Ovary (tissue), 9 donors: ENCODE results near the gene ARID1B. TPM values are rescaled to one million over a fixed set of nuclear protein-coding genes. Genes with fewer than 3 reads are reported as not detected.

ENCODE experiments used
- DNase-seq, 5 donors: peaks; one replicate each; pipeline ENCODE4 v3.0.0-alpha.2; 2019 to 2020
- H3K27ac ChIP-seq, 2 donors: fragments of 200-600 bp; one replicate each; pipeline versions ENCODE4 v1.5.1 to v1.8.0; 2019 to 2022
- H3K27me3 ChIP-seq: fragments of 200-600 bp; one replicate; pipeline ENCODE4 v1.8.0; 2022
- H3K36me3 ChIP-seq: fragments of 200-600 bp; sonication (generic); one replicate; pipeline ENCODE4 v1.5.1; 2019
- H3K4me1 ChIP-seq: one replicate; pipeline ENCODE4 v1.8.1; 2013; ENCODE audit warnings: mild to moderate bottlenecking, moderate library complexity; ENCODE audit not compliant: insufficient read depth
- H3K4me3 ChIP-seq: fragments of 200-600 bp; sonication (generic); one replicate; pipeline ENCODE4 v1.5.1; 2017
- H3K9me3 ChIP-seq, 2 donors: fragments of 200-600 bp in 1 of 2; sonication (generic) in 1 of 2; one replicate each; pipeline versions ENCODE4 v1.5.1 to v1.8.1; 2013 to 2019; ENCODE audit warnings: mild to moderate bottlenecking in 1 of 2, moderate library complexity in 1 of 2
- EP300 ChIP-seq: sonication (generic); formaldehyde crosslinking; IDR thresholded peaks from one replicate; pipeline ENCODE4 v1.6.1; 2017; ENCODE audit warnings: antibody characterized with exemption
- POLR2A ChIP-seq: fragments of 450-650 bp; IDR thresholded peaks from one replicate; pipeline ENCODE4 v1.6.1; 2017; ENCODE audit warnings: antibody characterized with exemption, mild to moderate bottlenecking, moderate library complexity
- WGBS, 3 donors: extraction: QIAGEN DNeasy Blood & Tissue Kit in 1 of 3; methylation state at CpG; one replicate each; pipeline versions ENCODE4 v1.1.5 to v1.1.7; 2013 to 2017; 5-methylcytosine and 5-hydroxymethylcytosine counted together
- intact Hi-C, 4 donors: fragments of 100-400 bp; cut with DNase I; formaldehyde crosslinking; loops; one replicate each; pipeline versions ENCODE4 v1.11.0 to v1.15.1; 2022 to 2023
- polyA plus RNA-seq, 2 donors: library from polyadenylated mRNA; stranded (reverse); fragments of 200-250 nt in 1 of 2; fragments of 350-450 nt in 1 of 2; fragmentation: Illumina TruSeq in 1 of 2; extraction: RNeasy Lipid Tissue Mini Kit (QIAGEN cat#74804) in 1 of 2; gene quantifications; one replicate each; pipeline ENCODE4 v1.2.3, GENCODE V29; 2013 to 2014
- total RNA-seq, 7 donors: library from RNA; depleted of rRNA in 2 of 7; stranded (reverse); fragments of >200 nt in 2 of 7; fragmentation: NEBNext Ultra II Directional in 3 of 7; extraction: Animal tissue kit (Norgen Biotek cat#: 25700) in 3 of 7; gene quantifications; one replicate each; pipeline versions ENCODE4 v1.1.0 to v1.2.4, GENCODE V29; 2016 to 2023
- TF ChIP-seq, protein P1 (sequence below), 3 donors: fragments of 450-650 bp in 2 of 3; fragments of 200-600 bp in 1 of 3; IDR thresholded peaks; one replicate each; pipeline versions ENCODE4 v1.5.1 to v1.8.0; 2016 to 2022; ENCODE audit warnings: antibody characterized with exemption in 3 of 3, mild to moderate bottlenecking in 1 of 3
- donor health status: DM: no; HTN: no; CAD: no; lungs with moderate emphysema.
- donor health status: DM: no; HTN: no; CAD: no.
- donor health status: Bipolar disorder and iron deficiency.
- donor health status: DM: yes; HTN: yes; CAD: no.
- donor health status: DM: no; HTN: no; CAD: no.
- donor health status: DM: yes; HTN: yes; CAD: no.

ARID1B gene
- total and polyA plus RNA-seq, 9 donors, result 33.2 to 144 (median 105) TPM

DNA sequence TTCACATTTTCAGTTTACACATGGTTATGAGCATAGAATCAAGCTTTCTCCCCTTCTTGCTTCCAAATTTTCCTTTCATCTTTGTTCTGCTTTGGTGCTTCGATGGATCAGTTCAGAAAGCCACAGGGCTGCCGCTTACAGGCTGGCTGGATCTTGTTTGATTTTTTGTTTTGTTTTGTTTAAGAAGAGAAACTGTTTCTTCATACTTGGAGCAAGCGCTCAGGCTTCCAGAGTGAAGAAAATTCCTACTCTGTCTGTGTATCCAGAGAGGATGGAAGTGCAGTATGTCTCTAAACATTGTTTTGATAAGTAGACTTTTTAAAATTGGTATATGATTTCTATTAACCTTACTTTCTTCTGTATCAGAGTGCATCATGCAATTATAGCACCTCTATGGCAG, 66.9 kb downstream of the ARID1B start:
- H3K27me3 ChIP-seq, result no peaks in the 10 kb centered on the region
- no peak for TF ChIP-seq EP300
- TF ChIP-seq, protein P1, sequence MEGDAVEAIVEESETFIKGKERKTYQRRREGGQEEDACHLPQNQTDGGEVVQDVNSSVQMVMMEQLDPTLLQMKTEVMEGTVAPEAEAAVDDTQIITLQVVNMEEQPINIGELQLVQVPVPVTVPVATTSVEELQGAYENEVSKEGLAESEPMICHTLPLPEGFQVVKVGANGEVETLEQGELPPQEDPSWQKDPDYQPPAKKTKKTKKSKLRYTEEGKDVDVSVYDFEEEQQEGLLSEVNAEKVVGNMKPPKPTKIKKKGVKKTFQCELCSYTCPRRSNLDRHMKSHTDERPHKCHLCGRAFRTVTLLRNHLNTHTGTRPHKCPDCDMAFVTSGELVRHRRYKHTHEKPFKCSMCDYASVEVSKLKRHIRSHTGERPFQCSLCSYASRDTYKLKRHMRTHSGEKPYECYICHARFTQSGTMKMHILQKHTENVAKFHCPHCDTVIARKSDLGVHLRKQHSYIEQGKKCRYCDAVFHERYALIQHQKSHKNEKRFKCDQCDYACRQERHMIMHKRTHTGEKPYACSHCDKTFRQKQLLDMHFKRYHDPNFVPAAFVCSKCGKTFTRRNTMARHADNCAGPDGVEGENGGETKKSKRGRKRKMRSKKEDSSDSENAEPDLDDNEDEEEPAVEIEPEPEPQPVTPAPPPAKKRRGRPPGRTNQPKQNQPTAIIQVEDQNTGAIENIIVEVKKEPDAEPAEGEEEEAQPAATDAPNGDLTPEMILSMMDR (IDR thresholded peaks at IDR 0.05), result no peak
- H3K27ac ChIP-seq, result no peak overlapping the region
- no peak overlapping the region for H3K4me3 ChIP-seq
- H3K4me1 ChIP-seq, result peaks cover 42% of the 10 kb centered on the region
- H3K9me3 ChIP-seq, result no peaks in the 10 kb centered on the region
- intact Hi-C loops, result no loop called here
- WGBS, 3 donors, result 18 to 34% (median 20%) methylated on average over 3 of the region's 3 CpGs
- H3K36me3 ChIP-seq, result no peaks in the 10 kb centered on the region
- no peak for DNase-seq

DNA sequence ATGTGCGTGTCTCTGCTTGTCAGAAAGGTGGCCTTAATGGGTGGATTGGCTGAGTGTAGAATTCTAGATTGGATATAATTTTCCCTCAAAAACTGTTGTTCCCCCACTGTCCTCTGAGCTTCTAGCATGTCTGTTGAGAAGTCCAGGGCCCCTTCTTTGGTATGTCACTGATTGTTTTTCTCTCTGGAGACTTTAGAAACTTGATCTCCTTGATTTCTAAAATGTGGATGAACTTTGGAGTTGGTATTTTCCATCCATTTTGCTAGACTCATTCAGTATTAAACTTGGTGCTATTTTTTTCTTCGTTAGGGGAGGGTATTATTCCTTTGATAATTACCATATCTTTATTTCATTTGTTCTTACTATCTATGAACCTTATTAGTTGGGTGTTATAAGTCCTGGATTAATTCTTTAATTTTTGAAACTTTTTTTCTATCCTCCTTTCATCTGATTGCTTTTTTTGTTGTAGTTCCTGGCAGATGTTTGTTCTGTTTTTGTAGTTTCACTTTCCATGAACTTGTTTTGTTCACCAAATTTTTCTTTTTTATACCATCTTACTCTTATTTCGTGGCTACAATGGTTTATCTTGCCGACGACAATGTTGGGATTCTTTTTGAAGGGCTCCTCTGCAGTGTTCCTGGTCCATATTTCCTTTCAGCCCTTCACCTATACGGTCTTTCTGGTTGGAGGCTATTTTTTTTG, 68.4 kb downstream of the ARID1B start:
- Histone ChIP-seq H3K27me3 (no peaks in the 10 kb centered on the region), H3K36me3 (no peaks in the 10 kb centered on the region), H3K4me1 (peaks cover 34% of the 10 kb centered on the region), H3K9me3 (no peaks in the 10 kb centered on the region), H3K27ac (no peak overlapping the region), H3K4me3 (no peak overlapping the region)
- intact Hi-C loops, result no loop called here
- WGBS, 3 donors, result 82 to 89% (median 82%) methylated on average over 6 of the region's 6 CpGs
- TF ChIP-seq, protein P1 (IDR thresholded peaks at IDR 0.05), result no peak
- TF ChIP-seq EP300 (no peak), POLR2A (no peak)
- DNase-seq, result no peak

DNA sequence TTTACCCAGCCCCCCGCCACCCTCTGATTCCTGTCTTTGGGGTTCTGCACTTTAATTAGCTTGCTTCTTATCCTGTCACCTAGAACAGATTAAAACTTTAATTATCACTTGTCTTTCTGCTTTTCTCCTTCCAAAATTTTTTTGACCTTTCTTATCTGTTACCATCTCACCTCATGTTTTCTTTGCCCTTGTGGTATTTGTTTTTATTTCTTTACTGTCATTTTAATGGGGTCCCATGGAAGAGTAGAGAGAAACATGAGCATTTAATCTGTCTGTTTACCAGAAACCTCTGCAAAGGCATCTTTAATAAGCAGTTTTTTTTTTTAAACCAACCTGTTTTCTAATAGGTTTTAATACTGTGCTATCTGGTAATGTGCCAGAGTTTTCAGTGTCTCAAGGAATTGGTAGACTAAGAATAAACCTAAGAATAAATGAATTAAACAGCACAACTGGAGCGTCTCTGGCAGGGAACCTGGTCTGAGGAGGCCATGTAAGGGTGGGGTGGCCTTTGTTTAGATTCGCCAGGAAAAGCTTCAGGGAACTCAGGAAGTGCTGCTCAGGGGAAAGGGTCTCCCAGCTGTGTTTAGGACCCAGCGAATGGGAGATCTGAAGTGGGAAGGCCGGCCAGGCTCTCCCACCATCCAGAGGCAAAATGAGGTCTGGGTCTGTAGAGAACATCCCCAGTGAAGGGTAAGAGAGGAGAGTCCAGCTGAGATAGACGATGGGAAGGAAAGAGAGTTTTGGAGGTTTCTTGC, 69.8 kb downstream of the ARID1B start:
- no peak for TF ChIP-seq EP300
- TF ChIP-seq, protein P1 (IDR thresholded peaks at IDR 0.05), result no peak
- no peak for TF ChIP-seq POLR2A
- Histone ChIP-seq H3K9me3 (no peaks in the 10 kb centered on the region), H3K36me3 (no peaks in the 10 kb centered on the region), H3K4me3 (no peak overlapping the region), H3K4me1 (peaks cover 31% of the 10 kb centered on the region), H3K27ac (no peak overlapping the region), H3K27me3 (no peaks in the 10 kb centered on the region)
- 62 to 77% (median 72%) methylated on average over 6 of the region's 6 CpGs for WGBS, 3 donors
- no peak for DNase-seq
- intact Hi-C loops, result no loop called here

DNA sequence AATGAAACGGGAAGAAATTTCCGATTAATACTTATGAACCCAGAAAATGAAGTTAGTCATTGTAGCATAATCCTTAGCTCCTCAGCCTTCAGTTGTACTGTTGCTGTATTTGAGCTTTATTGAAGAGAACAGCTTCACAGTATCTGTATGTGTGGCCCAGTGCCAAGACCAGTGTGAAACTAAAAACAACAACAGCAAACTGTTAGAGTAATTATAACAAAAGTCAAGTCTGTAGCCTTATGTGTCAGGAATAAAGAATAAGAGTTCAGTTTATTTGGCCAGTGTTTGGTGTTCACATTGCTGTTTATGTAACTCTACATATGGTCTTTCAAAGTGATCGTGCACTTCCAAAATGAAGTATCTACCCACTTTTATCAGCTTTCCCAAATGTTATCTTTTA, 70.9 kb downstream of the ARID1B start:
- Histone ChIP-seq H3K36me3 (no peaks in the 10 kb centered on the region), H3K4me1 (peaks cover 29% of the 10 kb centered on the region), H3K27ac (no peak overlapping the region), H3K4me3 (no peak overlapping the region), H3K27me3 (no peaks in the 10 kb centered on the region), H3K9me3 (no peaks in the 10 kb centered on the region)
- intact Hi-C loops, result no loop called here
- DNase-seq, result peak in 1 of 5 donors; percentile 44
- TF ChIP-seq EP300, result no peak
- no peak for TF ChIP-seq POLR2A
- TF ChIP-seq, protein P1 (IDR thresholded peaks at IDR 0.05), result no peak
- 15 to 24% (median 20%) methylated on average over 3 of the region's 3 CpGs for WGBS, 3 donors
